Left ventricle myocardium inferior (tissue), 1 donor: Measurements from ENCODE around the gene STH. TPM values are rescaled to one million over a fixed set of nuclear protein-coding genes. Genes with fewer than 3 reads are reported as not detected.

Experiments used
- DNase-seq: peaks from one replicate; pipeline ENCODE4 v3.0.0-alpha.2; 2020
- H3K27ac ChIP-seq: fragments of 200-600 bp; replicated peaks from 2 replicates; pipeline ENCODE4 v1.8.0; 2021
- H3K27me3 ChIP-seq: fragments of 200-600 bp; 2 replicates; pipeline ENCODE4 v1.8.0; 2021; ENCODE audit warnings: low read depth
- H3K36me3 ChIP-seq: fragments of 200-600 bp; 2 replicates; pipeline ENCODE4 v1.8.0; 2021
- H3K4me1 ChIP-seq: fragments of 200-600 bp; 2 replicates; pipeline ENCODE4 v1.8.0; 2021
- H3K4me3 ChIP-seq: fragments of 200-600 bp; 2 replicates; pipeline ENCODE4 v1.8.0; 2021; ENCODE audit warnings: mild to moderate bottlenecking, moderate library complexity
- H3K9me3 ChIP-seq: fragments of 200-600 bp; replicated peaks from 2 replicates; pipeline ENCODE4 v1.8.0; 2021
- CTCF ChIP-seq: fragments of 200-600 bp; IDR thresholded peaks from 2 replicates; pipeline ENCODE4 v1.8.0; 2021; ENCODE audit warnings: antibody characterized with exemption, mild to moderate bottlenecking, borderline replicate concordance
- intact Hi-C: fragments of 100-400 bp; cut with micrococcal nuclease; formaldehyde crosslinking; loops from one replicate; pipeline ENCODE4 v1.11.0; 2022
- total RNA-seq: library from RNA; stranded (reverse); fragmentation: NEBNext Ultra II Directional; extraction: Animal tissue kit (Norgen Biotek cat#: 25700); gene quantifications from one replicate; pipeline ENCODE4 v1.2.1, GENCODE V29; 2021
- donor health status: DM: no; HTN: yes; CAD: no; lungs with severe emphysema.

STH gene
- total RNA-seq, 1 donor from 2014 or later: not detected

GRCh38 chr17:46023783-46024388 lies 24.8 kb downstream of the STH start:
- intact Hi-C loops: no loop called here
- no peak for TF ChIP-seq CTCF
- no peaks in the 10 kb centered on the region for H3K9me3 ChIP-seq
- DNase-seq: no peak
- H3K27ac ChIP-seq: no peak overlapping the region
- H3K36me3 ChIP-seq: peaks cover 14% of the 10 kb centered on the region
- H3K4me1 ChIP-seq: peaks cover 19% of the 10 kb centered on the region
- no peaks in the 10 kb centered on the region for H3K27me3 ChIP-seq
- no peak overlapping the region for H3K4me3 ChIP-seq

- Histone ChIP-seq H3K27ac (no peak overlapping the region), H3K36me3 (peaks cover 14% of the 10 kb centered on the region), H3K4me3 (no peak overlapping the region), H3K9me3 (no peaks in the 10 kb centered on the region), H3K27me3 (no peaks in the 10 kb centered on the region), H3K4me1 (peaks cover 20% of the 10 kb centered on the region)
- DNase-seq: no peak
- TF ChIP-seq CTCF: no peak
- intact Hi-C loops: no loop called here
Measured at GRCh38 chr17:46024590-46024989, 25.5 kb downstream of the STH start.

- no peak overlapping the region for H3K27ac ChIP-seq
- DNase-seq: no peak
- H3K9me3 ChIP-seq: no peaks in the 10 kb centered on the region
- H3K4me1 ChIP-seq: peaks cover 20% of the 10 kb centered on the region
- peaks cover 18% of the 10 kb centered on the region for H3K36me3 ChIP-seq
- no peak overlapping the region for H3K4me3 ChIP-seq
- H3K27me3 ChIP-seq: no peaks in the 10 kb centered on the region
- intact Hi-C loops: no loop called here
- no peak for TF ChIP-seq CTCF
Measured at GRCh38 chr17:46025060-46025459, 26.0 kb downstream of the STH start.

- intact Hi-C loops: no loop called here
- H3K27ac ChIP-seq: peak overlapping the region; percentile 50
- H3K27me3 ChIP-seq: no peaks in the 10 kb centered on the region
- H3K36me3 ChIP-seq: peaks cover 24% of the 10 kb centered on the region
- no peak for DNase-seq
- TF ChIP-seq CTCF: no peak
- H3K4me1 ChIP-seq: peaks cover 20% of the 10 kb centered on the region
- H3K4me3 ChIP-seq: no peak overlapping the region
- H3K9me3 ChIP-seq: no peaks in the 10 kb centered on the region
Measured at GRCh38 chr17:46025510-46026165, 26.6 kb downstream of the STH start.

- no peaks in the 10 kb centered on the region for H3K27me3 ChIP-seq
- intact Hi-C loops: no loop called here
- TF ChIP-seq CTCF: no peak
- peak overlapping the region; percentile 50 for H3K27ac ChIP-seq
- no peak overlapping the region for H3K4me3 ChIP-seq
- H3K36me3 ChIP-seq: peaks cover 31% of the 10 kb centered on the region
- no peaks in the 10 kb centered on the region for H3K9me3 ChIP-seq
- H3K4me1 ChIP-seq: peaks cover 20% of the 10 kb centered on the region
- no peak for DNase-seq
Measured at GRCh38 chr17:46026166-46027047, 27.4 kb downstream of the STH start.
